Measurements from ENCODE around the gene CNN3.

Gene CNN3

DNA sequence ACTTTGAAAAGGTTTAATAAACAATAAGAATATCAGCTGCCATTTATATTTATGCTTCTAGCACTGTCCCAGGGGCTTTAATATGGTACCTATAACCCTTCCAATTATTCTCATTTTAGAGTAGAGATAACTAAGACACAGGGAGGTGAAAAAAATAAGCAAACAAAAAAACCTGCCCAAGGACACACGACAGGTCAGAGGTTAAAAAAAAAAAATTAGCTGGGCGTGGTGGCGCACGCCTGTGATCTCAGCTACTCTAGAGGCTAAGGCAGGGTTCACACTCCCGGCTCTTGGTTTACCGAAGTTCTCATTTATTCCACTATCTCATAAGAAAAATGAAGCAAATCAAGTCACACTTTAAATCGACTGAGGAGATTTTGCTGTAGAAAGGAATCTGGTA, 34.7 kb upstream of the CNN3 start:
- Histone ChIP-seq H3K9me3 (ENCODE audit: control insufficient read depth, insufficient read depth, low read length) (no peaks in the 10 kb centered on the region), H3K4me1 (ENCODE audit: control insufficient read depth, insufficient read depth, low read length) (0 out of 2 replicates have a peak, but pooled peaks cover 3% of the 10 kb centered on the region), H3K27me3 (ENCODE audit: control insufficient read depth, insufficient read depth, low read length) (no peaks in the 10 kb centered on the region), H3K4me3 (ENCODE audit: low read depth, low read length) (no peak overlapping the region), H3K36me3 (ENCODE audit: control insufficient read depth, insufficient read depth, low read length) (no peaks in the 10 kb centered on the region), H3K9ac (ENCODE audit: low read depth, low read length) (no peak overlapping the region), H3K27ac (ENCODE audit: low read depth, low read length) (no peak overlapping the region)

DNA sequence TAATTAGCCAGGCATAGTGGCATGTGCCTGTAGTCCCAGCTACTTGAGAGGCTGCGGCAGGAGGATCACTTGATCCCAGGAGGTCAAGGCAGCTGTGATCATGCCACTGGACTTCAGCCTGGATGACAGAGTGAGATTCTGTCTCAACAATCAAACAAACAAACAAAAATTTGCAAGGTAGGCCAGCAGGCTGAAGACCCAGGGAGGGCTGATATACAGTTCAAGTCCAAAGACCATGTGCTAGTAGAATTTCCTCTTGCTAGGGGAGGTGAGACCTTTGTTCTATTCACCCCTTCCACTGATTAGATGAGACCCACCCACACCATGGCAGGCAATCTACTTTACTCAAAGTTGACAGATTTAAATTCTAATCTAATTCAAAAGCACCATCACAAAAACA, 31.2 kb upstream of the CNN3 start:
- Histone ChIP-seq H3K27ac (ENCODE audit: low read depth, low read length) (no peak overlapping the region), H3K36me3 (ENCODE audit: control insufficient read depth, insufficient read depth, low read length) (no peaks in the 10 kb centered on the region), H3K9ac (ENCODE audit: low read depth, low read length) (no peak overlapping the region), H3K27me3 (ENCODE audit: control insufficient read depth, insufficient read depth, low read length) (no peaks in the 10 kb centered on the region), H3K4me1 (ENCODE audit: control insufficient read depth, insufficient read depth, low read length) (peaks cover 18% of the 10 kb centered on the region), H3K4me3 (ENCODE audit: low read depth, low read length) (no peak overlapping the region), H3K9me3 (ENCODE audit: control insufficient read depth, insufficient read depth, low read length) (no peaks in the 10 kb centered on the region)

DNA sequence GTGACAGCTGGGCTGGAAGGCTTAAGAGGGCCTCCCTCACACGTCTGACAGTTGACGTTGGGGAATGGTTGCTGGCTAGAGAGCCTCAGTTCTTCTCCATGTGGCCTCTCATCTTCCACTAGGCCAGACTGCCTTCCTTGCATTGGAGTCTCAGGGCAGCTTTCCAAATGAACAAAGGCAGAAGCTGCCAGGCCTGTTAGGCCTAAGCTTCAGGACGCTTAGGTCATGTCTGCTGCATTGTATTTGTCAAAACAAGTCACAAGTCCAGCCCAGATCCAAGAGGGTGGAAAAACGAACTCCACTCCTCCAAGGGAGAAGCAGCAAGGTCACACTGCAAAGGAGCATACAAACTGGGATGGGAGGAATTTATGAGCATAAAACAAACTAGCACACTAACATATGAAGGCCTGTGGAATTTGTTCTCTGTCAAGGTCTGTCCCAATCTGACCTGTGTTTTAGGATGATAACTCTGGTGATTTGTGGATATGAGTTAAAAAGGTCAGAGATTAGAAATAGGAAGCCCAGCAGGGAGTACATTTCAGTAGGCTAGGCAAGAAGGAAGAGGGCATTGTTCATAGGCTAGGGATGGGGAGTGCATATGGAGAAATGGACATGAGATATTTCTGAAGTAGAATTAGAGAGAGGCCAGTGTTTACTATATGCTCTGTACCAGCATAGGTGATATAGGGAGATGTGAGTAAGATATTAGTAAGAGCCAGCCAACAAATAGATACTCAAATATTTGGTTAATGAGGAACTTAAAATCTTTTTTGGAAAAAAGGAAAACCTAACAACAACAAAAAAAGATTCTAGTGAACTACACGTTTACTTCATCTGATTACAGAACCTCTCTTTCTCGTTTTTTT, 29.1 kb upstream of the CNN3 start:
- Histone ChIP-seq H3K36me3 (ENCODE audit: control insufficient read depth, insufficient read depth, low read length) (no peaks in the 10 kb centered on the region), H3K27me3 (ENCODE audit: control insufficient read depth, insufficient read depth, low read length) (no peaks in the 10 kb centered on the region), H3K4me1 (ENCODE audit: control insufficient read depth, insufficient read depth, low read length) (peaks cover 14% of the 10 kb centered on the region), H3K9ac (ENCODE audit: low read depth, low read length) (no peak overlapping the region), H3K4me3 (ENCODE audit: low read depth, low read length) (no peak overlapping the region), H3K27ac (ENCODE audit: low read depth, low read length) (no peak overlapping the region), H3K9me3 (ENCODE audit: control insufficient read depth, insufficient read depth, low read length) (no peaks in the 10 kb centered on the region)

DNA sequence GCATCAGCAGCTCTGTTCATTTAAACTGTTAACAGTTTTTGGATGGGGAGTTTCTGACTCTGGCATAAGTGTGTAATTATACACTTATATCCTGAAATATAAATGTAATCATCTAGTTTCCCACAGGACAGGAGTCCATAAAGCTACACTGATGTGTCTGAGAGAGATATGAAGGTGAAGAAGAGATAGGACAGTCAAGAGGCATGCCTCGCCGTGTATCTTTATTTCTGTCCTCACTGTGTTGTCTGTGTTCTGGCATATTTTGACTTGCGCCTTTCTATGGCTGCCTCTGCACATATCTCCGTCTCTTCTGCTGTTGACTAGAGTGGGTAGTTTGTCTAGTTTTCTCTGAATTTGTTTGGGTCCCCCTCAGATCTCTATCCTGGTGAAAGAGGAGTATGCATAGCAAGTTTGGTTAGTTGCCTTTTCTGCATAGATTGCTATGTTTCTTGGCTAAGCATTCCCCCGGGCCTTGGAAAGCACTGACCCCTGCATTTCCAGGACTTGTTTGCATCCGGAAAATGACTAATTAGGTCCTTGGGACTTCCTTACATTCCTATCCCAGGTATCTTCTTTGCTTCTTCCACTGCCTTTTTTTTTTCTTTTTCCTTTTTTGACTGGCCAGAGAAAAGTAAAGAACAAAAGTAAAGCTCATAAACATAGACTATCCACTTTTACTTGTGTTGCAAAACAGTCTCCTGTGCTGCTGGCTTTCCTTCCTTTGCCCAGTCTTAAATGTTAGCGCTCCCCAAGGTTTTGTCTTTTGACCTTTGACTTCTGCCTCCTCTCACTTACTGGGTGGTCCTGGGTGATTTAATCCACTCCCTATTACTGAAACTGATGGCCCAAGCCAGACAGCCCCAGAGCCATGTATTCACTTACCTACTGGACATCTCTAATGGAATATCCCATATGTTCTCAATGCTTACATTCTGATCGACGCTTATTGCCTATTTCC, 27.6 kb upstream of the CNN3 start:
- no peak overlapping the region for H3K4me3 ChIP-seq (ENCODE audit: low read depth, low read length)
- H3K9me3 ChIP-seq (ENCODE audit: control insufficient read depth, insufficient read depth, low read length) = no peaks in the 10 kb centered on the region
- H3K27me3 ChIP-seq (ENCODE audit: control insufficient read depth, insufficient read depth, low read length) = no peaks in the 10 kb centered on the region
- peak overlapping the region; percentile 2 for H3K27ac ChIP-seq (ENCODE audit: low read depth, low read length)
- 0 out of 2 replicates have a peak overlapping the region, but pooled peaks have one; percentile 33 for H3K9ac ChIP-seq (ENCODE audit: low read depth, low read length)
- H3K36me3 ChIP-seq (ENCODE audit: control insufficient read depth, insufficient read depth, low read length) = no peaks in the 10 kb centered on the region
- peaks cover 14% of the 10 kb centered on the region for H3K4me1 ChIP-seq (ENCODE audit: control insufficient read depth, insufficient read depth, low read length)

DNA sequence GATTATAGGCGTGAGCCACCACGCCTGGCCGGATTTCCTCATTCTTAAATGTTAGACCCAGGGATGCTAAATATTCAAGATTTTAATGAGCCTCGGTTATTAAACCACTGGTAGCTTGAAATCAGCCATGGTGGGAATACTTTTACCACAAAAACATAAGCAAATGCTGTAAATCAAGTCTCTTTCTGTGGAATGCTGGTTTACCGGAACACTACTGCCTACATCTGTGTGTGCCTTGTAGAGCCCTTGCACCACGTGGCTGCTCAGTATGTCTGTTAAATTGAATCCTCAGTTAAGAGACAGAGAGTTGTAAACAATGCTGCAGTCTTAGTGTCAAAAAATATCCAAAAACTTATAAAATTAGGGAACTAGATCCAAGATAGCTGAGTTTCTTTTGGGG, 26.8 kb upstream of the CNN3 start:
- H3K9me3 ChIP-seq (ENCODE audit: control insufficient read depth, insufficient read depth, low read length) = no peaks in the 10 kb centered on the region
- no peak overlapping the region for H3K27ac ChIP-seq (ENCODE audit: low read depth, low read length)
- no peak overlapping the region for H3K4me3 ChIP-seq (ENCODE audit: low read depth, low read length)
- H3K36me3 ChIP-seq (ENCODE audit: control insufficient read depth, insufficient read depth, low read length) = no peaks in the 10 kb centered on the region
- H3K27me3 ChIP-seq (ENCODE audit: control insufficient read depth, insufficient read depth, low read length) = no peaks in the 10 kb centered on the region
- H3K9ac ChIP-seq (ENCODE audit: low read depth, low read length) = no peak overlapping the region
- peaks cover 14% of the 10 kb centered on the region for H3K4me1 ChIP-seq (ENCODE audit: control insufficient read depth, insufficient read depth, low read length)

DNA sequence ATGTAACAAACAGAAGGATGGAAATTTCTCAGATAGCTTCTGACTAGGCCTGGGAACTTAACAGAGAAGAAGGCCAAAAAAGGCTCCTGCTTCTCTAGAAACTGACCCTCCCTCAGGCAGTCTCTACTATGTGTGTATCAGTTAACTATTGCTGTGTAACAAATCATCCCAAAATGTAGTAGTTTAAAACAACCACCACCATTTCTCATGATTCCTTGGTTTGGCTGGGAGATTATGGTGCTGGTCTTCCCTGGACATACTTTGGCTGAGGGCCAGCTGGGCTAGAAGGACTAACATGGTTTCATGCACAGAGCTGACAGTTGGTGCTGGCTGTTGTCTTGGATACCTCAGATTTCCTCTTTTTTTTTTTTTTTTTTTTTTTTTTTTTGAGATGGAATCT, 26.2 kb upstream of the CNN3 start:
- H3K27me3 ChIP-seq (ENCODE audit: control insufficient read depth, insufficient read depth, low read length) = no peaks in the 10 kb centered on the region
- H3K36me3 ChIP-seq (ENCODE audit: control insufficient read depth, insufficient read depth, low read length) = no peaks in the 10 kb centered on the region
- H3K9me3 ChIP-seq (ENCODE audit: control insufficient read depth, insufficient read depth, low read length) = no peaks in the 10 kb centered on the region
- H3K9ac ChIP-seq (ENCODE audit: low read depth, low read length) = no peak overlapping the region
- H3K4me1 ChIP-seq (ENCODE audit: control insufficient read depth, insufficient read depth, low read length) = peaks cover 14% of the 10 kb centered on the region
- H3K4me3 ChIP-seq (ENCODE audit: low read depth, low read length) = no peak overlapping the region
- no peak overlapping the region for H3K27ac ChIP-seq (ENCODE audit: low read depth, low read length)

DNA sequence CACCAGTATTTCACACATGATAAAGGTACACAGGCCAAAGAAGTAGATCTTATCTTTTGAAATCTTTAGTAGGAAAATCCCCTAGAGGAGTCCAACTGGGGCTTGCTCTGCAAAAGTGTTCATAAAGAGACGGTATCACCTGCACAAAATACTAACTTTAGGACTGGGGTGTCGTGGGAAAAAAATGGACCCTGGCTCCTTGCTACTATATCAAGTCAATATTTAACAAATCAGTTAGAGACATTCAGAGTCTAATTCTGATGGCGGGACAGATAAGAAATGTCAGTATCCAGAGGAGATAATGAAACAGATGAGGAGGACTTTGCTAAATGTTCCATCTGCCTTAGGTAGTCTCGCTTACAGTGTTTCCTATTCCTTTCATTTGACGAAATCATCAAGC, 25.6 kb upstream of the CNN3 start:
- Histone ChIP-seq H3K36me3 (ENCODE audit: control insufficient read depth, insufficient read depth, low read length) (no peaks in the 10 kb centered on the region), H3K4me1 (ENCODE audit: control insufficient read depth, insufficient read depth, low read length) (peaks cover 14% of the 10 kb centered on the region), H3K27me3 (ENCODE audit: control insufficient read depth, insufficient read depth, low read length) (no peaks in the 10 kb centered on the region), H3K4me3 (ENCODE audit: low read depth, low read length) (no peak overlapping the region), H3K9me3 (ENCODE audit: control insufficient read depth, insufficient read depth, low read length) (no peaks in the 10 kb centered on the region), H3K9ac (ENCODE audit: low read depth, low read length) (no peak overlapping the region), H3K27ac (ENCODE audit: low read depth, low read length) (no peak overlapping the region)

DNA sequence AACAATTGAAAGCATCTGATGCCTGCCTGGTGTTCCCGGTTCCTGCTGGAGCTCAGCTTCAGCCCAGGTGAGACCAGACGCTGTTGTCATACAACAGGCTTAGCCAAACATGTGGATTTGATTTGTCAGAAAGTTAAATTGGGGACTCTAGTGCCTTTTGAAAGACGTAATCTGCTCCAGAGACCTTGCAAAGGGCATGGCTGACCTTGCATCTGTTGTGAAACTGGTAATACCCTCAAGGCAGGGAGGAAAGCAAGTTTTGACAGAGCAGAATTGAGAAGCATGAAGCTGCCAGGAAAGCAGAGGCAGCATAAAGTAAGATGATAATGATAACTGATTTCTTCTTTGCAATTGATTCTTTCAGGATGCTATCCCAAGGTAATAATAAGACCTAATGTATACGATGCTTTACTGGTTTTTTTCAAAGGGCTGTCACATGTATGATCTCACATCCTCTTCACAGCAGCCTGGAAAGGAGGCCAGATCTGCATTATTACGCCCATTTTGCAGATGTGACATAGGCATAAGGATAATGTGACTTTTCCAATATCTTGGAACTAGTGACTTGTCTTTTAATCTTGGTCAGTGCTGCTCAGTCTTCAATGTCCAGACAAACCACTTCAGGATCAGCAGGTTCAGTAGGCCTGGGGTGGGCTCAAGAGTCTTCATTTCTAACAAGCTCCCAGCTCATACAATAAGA, 24.7 kb upstream of the CNN3 start:
- H3K27ac ChIP-seq (ENCODE audit: low read depth, low read length) = no peak overlapping the region
- peaks cover 14% of the 10 kb centered on the region for H3K4me1 ChIP-seq (ENCODE audit: control insufficient read depth, insufficient read depth, low read length)
- H3K4me3 ChIP-seq (ENCODE audit: low read depth, low read length) = no peak overlapping the region
- no peaks in the 10 kb centered on the region for H3K9me3 ChIP-seq (ENCODE audit: control insufficient read depth, insufficient read depth, low read length)
- H3K9ac ChIP-seq (ENCODE audit: low read depth, low read length) = no peak overlapping the region
- H3K36me3 ChIP-seq (ENCODE audit: control insufficient read depth, insufficient read depth, low read length) = no peaks in the 10 kb centered on the region
- H3K27me3 ChIP-seq (ENCODE audit: control insufficient read depth, insufficient read depth, low read length) = no peaks in the 10 kb centered on the region

DNA sequence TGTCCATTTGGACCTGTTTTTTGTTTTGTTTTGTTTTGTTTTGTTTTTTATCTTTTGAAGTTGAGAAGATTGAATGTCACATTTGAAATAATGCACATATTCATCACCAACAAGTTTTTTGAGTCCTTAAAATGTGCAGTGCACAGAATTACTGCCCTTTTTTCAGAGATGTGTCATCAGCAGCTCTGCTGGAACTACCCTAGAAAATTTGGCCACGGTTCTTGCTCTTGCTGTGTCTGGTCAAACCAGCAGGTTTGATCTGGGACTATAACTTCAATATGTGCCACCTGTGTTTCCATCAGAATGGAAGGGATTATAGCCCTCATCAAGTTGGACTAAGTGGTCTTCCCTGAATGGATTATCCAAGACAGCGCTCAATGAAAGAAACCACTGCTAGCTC, 24.1 kb upstream of the CNN3 start:
- H3K9me3 ChIP-seq (ENCODE audit: control insufficient read depth, insufficient read depth, low read length) = no peaks in the 10 kb centered on the region
- H3K4me1 ChIP-seq (ENCODE audit: control insufficient read depth, insufficient read depth, low read length) = peaks cover 14% of the 10 kb centered on the region
- H3K4me3 ChIP-seq (ENCODE audit: low read depth, low read length) = no peak overlapping the region
- no peak overlapping the region for H3K27ac ChIP-seq (ENCODE audit: low read depth, low read length)
- no peak overlapping the region for H3K9ac ChIP-seq (ENCODE audit: low read depth, low read length)
- no peaks in the 10 kb centered on the region for H3K27me3 ChIP-seq (ENCODE audit: control insufficient read depth, insufficient read depth, low read length)
- H3K36me3 ChIP-seq (ENCODE audit: control insufficient read depth, insufficient read depth, low read length) = no peaks in the 10 kb centered on the region

DNA sequence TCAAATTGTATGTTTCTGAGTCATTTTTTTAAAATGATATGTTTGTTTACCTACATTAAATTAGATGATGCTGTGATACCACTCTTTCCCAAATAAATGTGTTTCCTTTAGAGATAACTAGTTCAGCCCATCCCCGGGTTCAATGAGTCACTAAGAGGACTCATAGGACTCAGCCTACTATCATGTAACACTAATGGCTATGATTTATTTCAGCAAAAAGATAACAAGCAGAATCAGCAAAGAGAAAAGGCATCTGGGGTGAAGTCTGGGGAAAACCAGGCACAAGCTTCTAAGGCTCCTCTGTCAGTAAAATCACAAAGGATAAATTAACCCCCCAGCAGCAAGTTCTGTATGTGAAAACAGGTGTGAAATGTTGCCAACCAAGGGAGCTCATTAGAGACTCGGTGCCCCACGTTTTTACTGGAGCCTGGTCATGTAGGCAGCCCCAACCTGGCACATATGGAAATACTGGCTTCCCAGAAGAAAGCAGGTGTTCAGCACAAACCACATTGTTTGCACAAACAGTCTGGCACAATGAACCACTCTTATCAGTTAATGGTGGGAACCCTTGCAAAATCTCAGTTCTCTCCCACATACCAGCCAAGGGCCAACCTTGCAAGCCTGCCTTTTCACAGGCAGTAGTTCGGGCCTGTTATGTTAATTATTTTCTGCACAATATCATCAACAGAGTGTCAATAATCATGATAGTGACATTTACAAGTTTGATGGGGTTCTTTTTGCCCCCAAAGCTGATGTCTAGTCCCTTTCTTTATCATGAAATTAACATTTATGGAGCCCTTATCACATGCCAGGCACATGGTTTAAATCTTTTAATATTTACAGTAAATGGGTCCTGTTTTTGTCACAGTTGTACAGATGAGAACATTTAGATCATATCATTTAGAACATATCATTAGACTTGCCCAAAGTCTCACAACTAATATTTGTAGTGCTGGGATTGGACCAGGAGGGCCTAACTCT, 23.1 kb upstream of the CNN3 start:
- Histone ChIP-seq H3K9me3 (ENCODE audit: control insufficient read depth, insufficient read depth, low read length) (no peaks in the 10 kb centered on the region), H3K36me3 (ENCODE audit: control insufficient read depth, insufficient read depth, low read length) (no peaks in the 10 kb centered on the region), H3K9ac (ENCODE audit: low read depth, low read length) (no peak overlapping the region), H3K27ac (ENCODE audit: low read depth, low read length) (no peak overlapping the region), H3K4me1 (ENCODE audit: control insufficient read depth, insufficient read depth, low read length) (peaks cover 14% of the 10 kb centered on the region), H3K27me3 (ENCODE audit: control insufficient read depth, insufficient read depth, low read length) (no peaks in the 10 kb centered on the region), H3K4me3 (ENCODE audit: low read depth, low read length) (no peak overlapping the region)
